HG03575 (cell line): ENCODE data around the gene RAB35.

Experiments
- ATAC-seq: cut with Tn5 transposase; IDR thresholded peaks from one replicate; pipeline ENCODE4 v1.9.1; 2021; ENCODE audit not compliant: unreplicated experiment, insufficient number of reproducible peaks, low FRiP score; ENCODE audit errors: extremely low read depth

The RAB35 gene

DNA sequence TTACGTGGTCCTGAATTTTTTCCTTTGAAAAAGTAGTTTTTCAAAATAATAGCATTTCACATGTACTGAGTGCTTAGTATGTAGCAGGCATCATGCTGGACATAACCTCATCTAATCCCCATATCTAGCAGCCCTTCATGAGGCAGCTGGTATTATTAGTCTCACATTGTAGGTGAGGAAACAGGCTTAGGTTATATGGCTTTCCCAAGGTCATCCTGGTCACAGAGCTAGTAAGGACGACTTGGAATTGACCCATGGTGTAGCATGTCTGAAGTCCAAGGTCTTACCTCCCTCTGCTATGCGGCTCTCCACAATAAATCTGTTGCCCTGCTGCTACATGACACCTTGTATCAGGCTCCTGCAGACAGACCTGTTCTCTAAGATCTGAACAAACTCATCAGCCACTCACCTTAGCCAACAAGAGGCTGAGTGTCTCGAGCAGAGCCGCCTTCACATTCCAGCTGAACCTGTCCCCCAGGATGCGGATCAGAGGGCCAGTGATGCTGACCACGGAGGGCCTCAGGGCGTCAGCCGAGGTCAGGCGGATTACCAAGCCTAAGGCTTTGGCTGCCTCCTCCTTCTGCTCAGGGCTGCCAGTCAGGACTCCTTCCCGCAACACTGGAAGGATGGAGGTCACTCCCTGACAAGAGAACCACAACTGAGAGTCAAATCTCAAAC is 19.7 kb upstream of the RAB35 start:
- ATAC-seq: no peak

DNA sequence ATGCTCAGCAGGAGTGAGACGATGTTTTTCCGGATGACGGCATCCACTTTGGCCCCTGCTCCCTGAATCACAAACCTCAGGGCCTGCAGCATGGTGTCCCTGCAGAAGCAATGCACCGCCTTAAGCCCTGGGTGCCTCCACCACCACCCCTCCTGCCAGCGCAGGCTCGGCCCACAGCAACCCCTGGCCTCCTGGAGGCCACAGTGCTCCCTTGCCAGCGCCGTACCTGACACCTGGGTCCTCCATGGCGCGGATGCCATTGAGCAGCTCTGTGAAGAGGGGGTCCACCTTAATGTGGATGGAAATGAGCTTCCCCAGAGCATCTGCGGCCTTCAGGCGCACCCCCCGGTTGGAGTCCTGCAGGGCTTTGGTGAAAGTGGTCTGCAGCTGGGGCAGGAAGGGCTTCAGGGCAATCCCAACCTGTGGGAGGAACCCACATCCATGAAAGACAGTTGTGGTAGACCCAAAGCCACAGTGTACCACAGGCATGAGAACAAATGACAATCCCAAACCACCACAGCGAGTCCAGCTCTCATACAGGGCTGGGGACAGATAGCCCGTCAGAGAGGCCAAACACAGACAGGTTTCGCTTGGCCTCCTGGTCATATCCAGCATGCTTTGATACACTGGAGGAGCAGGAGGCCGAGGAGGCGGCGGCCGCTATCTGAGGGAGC is 17.9 kb upstream of the RAB35 start:
- no peak for ATAC-seq

DNA sequence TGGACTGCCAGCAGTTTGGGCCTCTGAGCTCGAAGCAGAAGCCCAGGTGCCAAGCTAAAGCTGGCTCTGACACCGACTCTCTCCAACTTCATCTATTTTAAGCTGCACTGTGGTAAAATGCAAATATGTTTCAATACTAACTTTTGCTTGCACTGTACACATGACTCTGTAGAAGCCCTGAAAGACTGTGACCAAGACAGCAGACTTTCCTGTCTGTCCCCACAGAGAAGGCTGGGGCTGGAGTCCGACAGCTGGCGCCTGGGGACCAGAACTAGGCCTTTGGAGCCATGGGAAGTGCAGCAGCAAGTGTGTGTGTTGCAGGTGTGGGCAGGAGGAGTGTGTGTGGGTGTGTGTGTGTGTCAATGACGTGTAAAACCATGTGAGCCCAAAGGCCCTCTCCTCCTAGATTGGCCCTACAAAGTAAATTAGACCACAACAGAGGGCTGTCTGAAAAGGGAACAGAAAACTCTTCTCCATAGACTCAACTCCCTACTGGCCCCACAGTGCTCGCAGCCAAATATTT is 16.4 kb upstream of the RAB35 start:
- ATAC-seq: peak; percentile 64

DNA sequence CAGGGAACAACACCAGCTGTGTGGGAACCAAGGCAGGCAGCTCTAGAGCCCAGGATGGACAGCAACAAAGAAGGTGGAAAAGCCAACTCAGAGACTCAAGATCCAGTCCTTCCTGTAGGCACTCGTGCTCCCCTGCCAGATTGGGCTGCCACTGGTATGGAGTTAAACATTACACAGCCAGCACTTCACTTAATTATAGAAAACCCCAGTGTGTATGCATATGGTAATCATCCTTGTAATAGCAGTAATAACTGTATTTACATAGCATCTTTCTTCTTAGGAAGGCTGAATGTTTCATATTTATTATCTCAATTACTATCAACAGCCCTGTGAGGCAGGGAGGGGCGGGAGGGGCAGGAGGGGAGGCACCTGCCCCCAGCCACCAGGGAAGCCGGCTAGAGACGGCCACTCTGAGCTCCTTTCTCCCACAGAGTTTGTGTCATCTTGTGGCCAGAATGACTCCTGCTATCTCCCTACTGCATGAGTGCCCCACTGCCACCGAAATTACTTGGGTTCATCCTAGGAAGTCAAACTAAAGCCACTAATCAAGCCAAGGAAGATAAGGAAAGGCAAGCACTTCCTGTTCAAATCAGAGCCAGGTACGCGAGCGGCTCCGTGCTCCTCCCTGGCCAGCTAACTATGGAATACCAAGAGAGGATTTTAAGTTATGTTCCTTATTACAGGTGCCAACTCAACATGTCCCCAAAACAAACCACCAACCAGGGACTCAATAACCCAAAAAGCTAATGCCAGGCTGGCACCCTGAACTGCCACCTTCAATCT is 15.7 kb upstream of the RAB35 start:
- ATAC-seq: no peak

DNA sequence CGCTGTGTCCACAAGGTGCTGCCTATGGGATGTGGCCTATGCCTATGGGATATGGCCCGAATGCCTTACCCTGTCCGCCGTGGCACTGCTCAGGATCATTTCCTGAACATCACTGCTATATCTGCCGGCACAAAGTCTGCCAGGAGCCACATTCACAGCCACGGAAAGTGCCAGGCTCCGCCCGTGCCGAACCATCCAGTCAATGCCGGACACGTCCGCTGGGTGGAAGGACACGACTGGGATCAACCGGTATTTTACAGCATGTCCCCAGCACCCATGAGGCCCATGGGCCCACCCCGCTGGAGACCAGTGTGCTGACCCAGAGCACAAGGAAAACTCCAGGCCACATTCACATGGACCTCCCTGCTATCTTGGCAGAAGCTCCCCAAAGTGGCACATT is 14.6 kb upstream of the RAB35 start:
- ATAC-seq: no peak

DNA sequence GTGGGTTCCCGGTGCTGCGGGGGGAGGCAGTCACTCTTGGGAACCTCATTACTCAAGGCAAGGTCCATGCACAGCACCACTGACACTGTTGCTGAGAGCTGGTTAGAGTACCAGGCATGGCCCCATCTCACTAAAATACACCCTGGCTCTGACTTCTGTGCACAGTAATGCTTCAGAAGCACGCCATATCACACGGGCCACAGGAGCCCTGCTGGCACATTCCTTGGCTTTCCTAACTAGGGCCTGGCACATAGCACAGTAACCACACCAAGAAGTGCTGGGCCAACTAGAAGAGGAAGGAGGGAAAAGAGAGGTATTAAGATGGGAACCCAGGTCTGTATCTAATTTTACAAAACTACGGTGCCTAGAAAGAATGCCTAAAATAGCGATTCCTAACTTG is 13.5 kb upstream of the RAB35 start:
- no peak for ATAC-seq

DNA sequence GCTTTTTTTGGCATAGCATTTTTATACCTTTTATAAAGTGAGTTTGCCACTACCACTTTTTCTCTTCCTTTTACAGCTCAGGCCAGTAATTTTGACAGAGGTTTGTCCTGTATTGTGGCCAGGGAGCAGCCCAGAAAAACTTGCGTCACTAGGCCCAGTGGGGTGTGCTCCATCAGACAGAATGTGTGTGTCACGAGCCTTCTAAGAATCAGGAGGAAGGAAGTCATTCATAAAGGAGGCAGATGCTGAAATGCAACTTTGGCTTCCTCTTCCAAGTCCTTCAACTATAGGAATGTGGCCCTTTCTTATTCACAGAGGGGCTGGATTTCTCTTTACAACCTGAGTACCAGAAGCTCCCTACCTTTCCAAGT is 10.1 kb upstream of the RAB35 start:
- ATAC-seq: no peak

DNA sequence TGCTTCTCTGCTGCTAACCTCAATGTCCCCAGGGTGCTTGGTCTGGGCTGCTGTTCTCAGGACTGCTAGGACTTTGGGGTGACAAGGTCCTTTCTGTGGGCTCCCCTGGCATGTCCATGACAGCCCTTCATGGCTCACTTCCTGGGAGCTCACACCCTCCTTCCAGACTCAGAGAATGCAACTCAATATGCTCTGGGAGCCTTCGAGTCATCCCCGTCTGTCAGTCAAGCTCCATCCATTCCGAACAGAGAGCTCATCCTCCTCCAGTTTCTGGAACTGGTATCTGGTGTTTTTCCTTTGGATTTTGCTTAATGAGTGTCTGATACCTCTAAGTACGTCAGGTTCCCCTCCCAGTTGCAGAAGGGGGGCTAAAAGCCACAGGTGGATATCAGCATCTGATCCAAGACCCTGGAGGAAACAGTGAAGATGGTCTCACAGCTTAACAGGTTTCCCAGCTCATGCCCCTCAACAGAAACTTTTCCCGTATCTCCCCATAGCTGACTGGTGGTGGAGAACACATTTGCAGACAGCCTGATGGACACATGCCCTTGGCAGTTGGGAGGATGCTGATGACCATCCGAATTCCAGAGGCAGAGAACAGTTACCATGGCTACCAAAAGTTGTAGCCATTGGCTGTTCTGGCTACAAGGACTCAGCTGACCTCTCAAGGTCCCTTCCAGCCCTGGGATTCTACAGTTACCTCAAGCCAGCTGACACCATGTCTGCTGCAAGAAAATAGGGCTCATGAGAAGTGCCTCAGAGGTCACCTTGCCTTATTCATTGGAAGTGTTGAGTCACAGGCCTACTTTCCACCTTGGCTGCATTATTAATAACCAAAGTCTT is 9.5 kb upstream of the RAB35 start:
- ATAC-seq: no peak

DNA sequence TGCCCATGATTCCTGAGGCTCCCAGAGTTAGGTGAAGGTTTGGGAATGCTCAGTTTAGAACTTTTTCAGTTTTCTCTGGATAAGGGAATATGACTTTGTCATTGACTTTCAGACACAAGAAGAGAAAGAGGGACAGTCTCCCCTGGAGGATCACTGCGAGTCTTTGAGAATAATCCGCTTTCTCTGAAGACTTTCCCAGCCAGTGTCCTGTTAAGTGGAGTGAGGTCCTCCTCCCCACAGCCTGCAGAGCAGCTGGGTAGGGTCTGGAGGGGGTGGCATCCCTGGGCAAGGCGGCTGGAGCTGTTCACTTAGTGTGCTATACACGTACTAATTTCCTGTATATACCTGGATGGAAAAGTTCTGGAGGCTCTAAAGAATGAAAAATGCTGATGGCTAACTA is 8.5 kb upstream of the RAB35 start:
- ATAC-seq: no peak

DNA sequence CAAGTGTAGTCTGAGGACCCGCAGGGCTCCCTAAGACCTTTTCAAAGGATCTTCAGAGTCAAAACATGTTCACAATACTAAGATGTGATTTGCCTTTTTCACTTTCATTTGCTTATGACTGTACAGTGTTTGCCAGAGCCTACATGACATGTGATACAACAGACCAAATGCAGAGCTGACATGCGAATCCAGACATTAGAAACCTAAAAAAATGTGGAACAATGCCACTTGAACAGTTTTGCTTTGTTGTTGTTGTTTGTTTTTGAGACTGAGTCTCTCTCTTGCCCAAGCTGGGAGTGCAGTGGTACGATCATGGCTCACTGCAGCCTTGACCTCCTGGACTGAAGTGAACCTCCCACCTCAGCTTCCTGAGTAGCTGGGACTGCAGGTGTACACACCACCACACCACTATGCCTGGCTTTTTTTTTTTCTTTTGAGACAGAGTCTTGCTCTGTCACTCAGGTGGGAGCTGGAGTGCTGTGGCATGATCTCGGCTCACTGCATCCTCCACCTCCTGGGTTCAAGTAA is 5.3 kb upstream of the RAB35 start:
- ATAC-seq: peak; percentile 33

DNA sequence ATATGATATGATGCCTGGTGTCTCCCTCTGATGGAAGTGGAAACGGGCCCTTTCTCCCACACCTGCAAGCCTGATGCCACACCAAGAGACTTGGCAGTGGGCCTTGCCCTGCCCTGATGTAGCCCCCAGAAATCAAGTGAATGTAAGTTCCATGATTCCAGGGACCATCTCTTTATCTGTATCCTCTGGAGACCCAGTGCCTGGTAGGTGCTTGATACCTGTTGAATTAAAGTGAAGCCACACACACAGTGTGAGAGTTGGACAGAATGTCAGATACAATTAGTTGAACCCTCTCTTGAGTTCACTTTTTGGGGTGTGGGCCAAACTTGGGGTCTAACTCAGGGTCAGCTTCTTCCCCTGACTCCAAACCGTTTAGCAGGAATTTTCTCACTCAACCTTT is 4.8 kb upstream of the RAB35 start:
- ATAC-seq: no peak

DNA sequence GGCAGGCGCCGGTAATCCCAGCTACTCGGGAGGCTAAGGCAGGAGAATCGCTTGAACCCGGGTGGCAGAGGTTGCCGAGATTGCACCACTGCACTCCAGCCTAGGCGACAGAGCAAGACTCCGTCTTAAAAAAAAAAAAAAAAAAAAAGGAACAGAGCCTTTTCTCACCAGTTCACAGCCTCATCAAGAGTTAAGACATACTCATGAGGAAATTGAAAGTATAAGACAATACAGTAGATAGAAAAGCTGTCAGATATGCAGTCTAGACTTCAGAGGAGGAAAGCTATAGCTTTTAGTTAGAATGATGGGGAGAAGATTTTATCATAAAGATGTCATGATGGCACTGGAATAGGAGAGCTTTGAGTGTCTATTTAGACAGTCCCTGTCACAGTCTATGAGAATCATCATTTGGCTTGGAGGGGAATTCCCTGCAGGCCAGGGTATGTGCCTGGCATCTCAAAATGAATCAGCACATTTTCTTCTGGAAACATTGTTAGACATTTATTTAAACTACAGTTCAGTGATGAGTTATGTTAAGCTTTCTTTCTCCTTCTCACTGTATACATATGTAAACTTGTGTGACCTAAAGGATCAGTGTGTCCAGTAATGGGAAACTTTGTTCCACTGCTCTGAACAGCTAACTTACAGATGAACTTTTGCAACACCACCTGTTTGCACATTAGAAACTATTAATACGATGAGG is 2.9 kb upstream of the RAB35 start:
- ATAC-seq: peak; percentile 18

DNA sequence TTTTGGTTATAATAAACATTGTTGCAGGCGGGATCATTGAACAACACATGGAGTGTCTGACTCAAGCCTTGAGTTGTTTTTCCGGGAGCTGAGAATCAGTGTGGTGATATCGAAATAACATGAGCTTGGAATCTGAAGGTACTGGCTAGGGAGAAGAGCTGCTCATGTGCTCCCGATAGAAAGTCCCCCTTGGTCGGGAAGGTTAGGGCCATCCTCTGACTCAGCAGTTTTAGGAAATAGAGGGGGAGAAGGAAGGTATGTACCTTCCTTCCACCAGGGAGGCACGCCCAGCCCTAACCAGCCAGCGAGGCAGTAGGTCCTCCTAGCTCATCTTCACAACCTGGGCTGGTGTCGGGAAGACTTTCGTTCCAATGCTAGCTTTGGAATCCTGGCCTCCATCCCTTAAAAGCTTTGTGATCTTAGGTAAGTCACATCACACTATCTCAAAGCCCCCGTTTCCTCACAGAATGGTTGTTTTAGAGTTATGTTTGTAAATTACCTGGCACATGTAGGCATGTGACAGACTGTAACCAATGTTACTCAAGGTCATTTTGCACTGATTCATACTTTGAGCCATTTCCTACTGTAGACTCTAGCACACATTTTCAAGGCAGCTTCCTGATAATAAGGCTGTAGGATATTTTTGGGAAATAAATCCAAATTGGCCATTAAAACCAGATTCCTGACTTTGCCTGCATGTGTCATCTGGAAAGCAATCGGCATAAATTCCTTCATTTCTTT is 1.9 kb upstream of the RAB35 start:
- no peak for ATAC-seq

DNA sequence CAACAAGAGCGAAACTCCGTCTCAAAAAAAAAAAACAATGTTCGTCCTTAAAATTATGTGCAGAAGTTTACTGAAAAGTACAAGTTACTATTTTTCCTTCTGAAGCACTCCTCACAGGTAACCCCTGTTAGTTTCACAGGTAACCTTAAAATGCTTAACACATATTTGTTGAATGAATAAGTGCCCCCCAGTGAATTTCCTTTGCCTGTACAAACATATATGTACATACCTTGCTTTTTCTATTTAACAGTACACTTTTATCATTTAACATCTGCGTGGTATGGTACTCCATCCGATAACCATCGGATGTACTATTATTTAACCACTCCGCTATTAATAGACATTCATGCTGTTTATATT is 1.4 kb upstream of the RAB35 start:
- ATAC-seq: no peak

DNA sequence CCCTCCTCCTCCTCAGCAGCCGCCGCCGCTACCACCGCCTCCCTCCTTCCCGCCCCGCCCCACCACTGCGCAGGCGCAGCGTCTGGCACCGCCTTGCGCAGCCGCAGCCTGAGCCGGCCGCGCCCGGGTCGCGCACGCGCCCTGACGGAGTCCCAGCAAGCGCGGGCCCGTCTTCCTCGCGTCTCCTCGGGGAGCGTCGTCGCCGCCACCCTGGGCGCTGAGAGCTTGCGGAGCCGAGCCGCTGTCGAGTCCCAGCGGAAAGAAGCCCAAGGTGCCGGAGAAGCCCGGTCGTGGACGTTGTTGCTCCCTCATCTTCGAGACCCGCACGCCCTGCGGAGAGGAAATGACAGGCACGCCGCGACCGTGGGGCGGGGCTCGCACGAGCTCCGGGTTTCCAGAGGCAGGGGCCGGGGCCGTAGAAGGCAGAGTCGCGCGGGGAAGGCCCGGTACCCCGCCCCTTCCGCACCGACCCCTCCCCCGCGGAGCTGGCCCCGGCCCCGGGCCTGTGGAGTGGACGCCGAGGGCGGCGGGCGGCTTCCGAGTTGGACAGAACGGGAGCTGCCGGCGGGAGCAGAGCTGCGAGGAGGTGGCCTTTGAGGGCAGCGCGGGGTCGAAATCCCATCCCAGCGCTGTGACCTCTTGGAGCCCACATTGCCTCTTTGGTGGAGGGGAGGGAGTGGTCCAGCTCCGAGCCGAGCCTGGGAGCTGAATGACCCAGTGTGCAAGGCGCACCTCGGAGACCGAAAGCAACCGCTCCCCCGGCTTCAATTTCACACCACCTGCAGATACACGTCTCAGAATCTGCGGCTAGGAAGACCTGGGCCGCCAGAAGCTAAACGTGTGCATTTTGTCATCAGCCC is 469 bp upstream of the RAB35 start:
- ATAC-seq: no peak

DNA sequence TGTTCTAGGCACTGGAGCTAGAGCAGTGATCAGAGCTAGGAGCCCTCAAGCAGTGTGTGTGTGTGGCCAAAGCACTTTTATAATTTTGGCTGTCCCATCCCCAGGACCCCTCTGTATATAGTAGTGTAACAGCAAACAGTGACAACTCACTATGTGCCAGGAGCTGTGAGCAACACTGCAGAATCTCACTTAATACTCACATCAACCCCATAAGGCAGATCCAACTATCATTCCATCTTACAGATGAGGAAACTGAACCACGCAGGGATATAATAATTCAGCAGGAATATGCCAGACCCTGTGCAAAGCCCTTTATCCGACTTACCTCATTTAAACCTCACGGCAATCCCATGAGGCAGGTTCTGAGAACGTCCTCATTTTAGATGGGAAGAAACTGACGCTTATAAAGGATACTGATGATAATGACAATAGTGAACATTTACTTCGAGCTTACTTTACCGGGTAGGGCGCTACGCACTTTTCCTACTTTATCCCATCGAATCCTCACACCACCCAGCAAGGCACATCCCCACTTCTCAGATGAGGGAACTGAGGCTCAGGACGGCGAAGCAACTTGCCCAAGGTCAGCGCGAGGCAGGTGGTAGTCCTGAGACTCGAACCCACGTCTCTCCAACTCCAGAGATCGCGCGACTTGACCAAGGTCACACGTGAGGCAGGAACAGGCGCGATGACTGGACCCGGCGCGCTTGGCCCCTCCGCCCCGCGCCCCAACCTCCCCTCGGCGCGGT is 687 bp downstream of the RAB35 start:
- no peak for ATAC-seq
